ENCODE data around the gene ZNG1F. TPM values are rescaled to one million over a fixed set of nuclear protein-coding genes. Genes with fewer than 3 reads are reported as not detected.
"Not testable (repeated sequence)": the region's sequence is repeated elsewhere in the genome, so short reads cannot be mapped to it uniquely, and the experiment has no call there.

The ZNG1F gene
- polyA plus RNA-seq (ENCODE audit: insufficient read length in 4 of 4): 10 to 100 TPM; 16.1 to 28.2 (median 17.1) TPM

DNA sequence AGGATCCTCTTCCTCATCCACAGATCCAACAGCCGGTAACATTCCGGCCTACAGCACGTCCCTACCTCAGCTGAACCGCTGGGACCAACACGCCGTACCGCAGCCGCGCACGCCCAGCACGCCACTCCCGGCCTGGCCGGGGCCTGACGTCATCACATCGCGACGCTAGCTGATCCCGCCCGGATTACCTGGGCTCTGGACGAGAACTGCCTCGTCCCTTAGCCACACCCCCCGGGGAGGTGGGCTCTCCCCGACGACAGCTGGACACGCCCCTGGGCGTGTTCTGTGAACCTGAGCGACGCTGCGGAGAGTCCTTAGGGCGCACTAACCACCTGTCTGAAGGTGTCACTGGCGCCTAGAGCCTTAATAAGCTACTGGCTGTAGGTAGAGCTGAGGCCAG is at the start of gene ZNG1F:
Gene ZNG1F, minus strand, starts transcription at position 101 of the 400 bp plus-strand sequence. Its CDS starts 59 bp downstream, at position 42.
- DNase-seq (ENCODE audit: low read depth in 4 of 4, low spot score in 2 of 4): not testable (repeated sequence)

- DNase-seq (ENCODE audit: low read depth in 4 of 4, low spot score in 2 of 4): not testable (repeated sequence)
Observed at GRCh38 chr9:41237110-41237749, 48.1 kb upstream of the ZNG1F start.

- DNase-seq (ENCODE audit: low read depth in 4 of 4, low spot score in 2 of 4): not testable (repeated sequence)
Observed at GRCh38 chr9:41236486-41237109, 47.5 kb upstream of the ZNG1F start.

- DNase-seq (ENCODE audit: low read depth in 4 of 4, low spot score in 2 of 4): not testable (repeated sequence)
Observed at GRCh38 chr9:41234811-41235805, 46.0 kb upstream of the ZNG1F start.

- not testable (repeated sequence) for DNase-seq (ENCODE audit: low read depth in 4 of 4, low spot score in 2 of 4)
Observed at GRCh38 chr9:41234221-41234620, 45.1 kb upstream of the ZNG1F start.

- not testable (repeated sequence) for DNase-seq (ENCODE audit: low read depth in 4 of 4, low spot score in 2 of 4)
Observed at GRCh38 chr9:41232326-41232725, 43.2 kb upstream of the ZNG1F start.

DNA sequence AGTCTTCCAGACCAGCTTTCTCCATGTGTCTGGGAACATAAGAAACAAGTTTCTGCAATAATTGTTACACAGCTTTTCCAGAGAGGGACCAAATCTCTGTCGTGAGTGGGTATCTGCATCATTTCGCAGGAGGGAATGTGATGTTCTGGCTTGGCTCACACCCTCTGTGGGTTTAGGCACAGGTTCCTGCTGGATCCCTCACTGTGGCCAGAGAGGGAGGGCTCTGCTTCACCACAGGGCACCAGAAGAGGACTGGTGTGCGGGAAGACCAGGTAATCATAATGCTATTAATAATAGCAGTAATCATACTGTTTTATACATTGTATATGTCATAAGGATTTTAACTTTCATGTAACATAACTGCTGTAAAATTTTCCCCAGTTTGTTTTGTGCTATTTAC is 41.3 kb upstream of the ZNG1F start:
- not testable (repeated sequence) for DNase-seq (ENCODE audit: low read depth in 4 of 4, low spot score in 2 of 4)

GRCh38 chr9:41229408-41230401 is 40.6 kb upstream of the ZNG1F start:
- no peak for DNase-seq (ENCODE audit: low read depth in 4 of 4, low spot score in 2 of 4)

DNA sequence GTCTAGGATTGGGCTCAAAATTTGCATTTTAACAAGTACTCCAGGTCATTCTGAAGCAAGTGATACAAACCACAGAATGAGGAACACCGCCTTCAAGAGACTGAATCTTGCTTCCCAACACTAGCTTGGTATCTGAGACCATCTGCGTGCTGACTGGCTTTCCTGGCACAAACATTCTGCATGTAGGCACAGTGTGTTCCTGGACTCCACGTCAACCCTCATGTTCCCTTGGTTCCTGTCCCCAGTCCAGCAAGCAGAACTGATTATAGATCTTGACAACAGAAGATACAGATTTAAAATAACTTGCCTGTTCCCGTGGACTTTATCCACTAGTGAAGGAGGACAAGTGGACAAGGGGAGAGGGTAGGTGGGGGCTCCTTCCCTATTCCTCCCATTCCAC is 30.7 kb upstream of the ZNG1F start:
- not testable (repeated sequence) for DNase-seq (ENCODE audit: low read depth in 4 of 4, low spot score in 2 of 4)

GRCh38 chr9:41188439-41188838 is 678 bp downstream of the ZNG1F start:
- DNase-seq (ENCODE audit: low read depth in 4 of 4, low spot score in 2 of 4): not testable (repeated sequence)

DNA sequence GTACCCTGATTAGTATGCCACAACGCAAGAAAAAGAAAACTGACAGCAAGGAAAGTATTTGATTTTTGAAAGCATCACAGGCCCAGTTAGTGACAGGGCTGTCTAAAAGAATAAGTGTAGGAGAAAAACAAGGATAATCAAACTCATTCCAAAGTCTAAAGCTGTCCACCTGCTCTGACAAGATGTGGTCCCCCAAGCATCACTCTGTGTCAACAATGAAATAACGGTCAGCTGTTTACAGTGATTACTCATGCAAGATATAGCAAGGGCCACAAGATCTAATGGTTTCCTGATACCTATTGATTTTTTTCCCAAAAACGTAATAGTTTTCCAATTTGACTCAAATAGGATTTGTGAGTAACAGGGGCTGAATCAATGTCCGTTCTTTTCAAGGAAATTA is 14.1 kb downstream of the ZNG1F start:
- not testable (repeated sequence) for DNase-seq (ENCODE audit: low read depth in 4 of 4, low spot score in 2 of 4)

DNA sequence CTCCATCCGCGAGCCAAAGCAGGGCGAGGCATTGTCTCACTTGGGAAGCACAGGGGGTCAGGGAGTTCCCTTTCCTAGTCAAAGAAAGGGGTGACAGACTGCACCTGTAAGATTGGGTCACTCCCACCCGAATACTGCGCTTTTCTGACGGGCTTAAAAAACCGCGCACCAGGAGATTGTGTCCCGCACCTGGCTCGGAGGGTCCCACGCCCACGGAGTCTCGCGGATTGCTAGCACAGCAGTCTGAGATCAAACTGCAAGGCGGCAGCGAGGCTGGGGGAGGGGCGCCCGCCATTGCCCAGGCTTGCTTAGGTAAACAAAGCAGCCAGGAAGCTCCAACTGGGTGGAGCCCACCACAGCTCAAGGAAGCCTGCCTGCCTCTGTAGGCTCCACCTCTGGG is 39.0 kb downstream of the ZNG1F start:
- not testable (repeated sequence) for DNase-seq (ENCODE audit: low read depth in 4 of 4, low spot score in 2 of 4)

GRCh38 chr9:41141878-41142277 is 47.2 kb downstream of the ZNG1F start:
- not testable (repeated sequence) for DNase-seq (ENCODE audit: low read depth in 4 of 4, low spot score in 2 of 4)

- not testable (repeated sequence) for DNase-seq (ENCODE audit: low read depth in 4 of 4, low spot score in 2 of 4)
Observed at GRCh38 chr9:41128581-41128980, 60.5 kb downstream of the ZNG1F start, which contains the start of gene FOXD4L6. Gene FOXD4L6 (minus strand): TSS chr9:41128681. CDS start chr9:41128383, 298 bp downstream.

- not testable (repeated sequence) for DNase-seq (ENCODE audit: low read depth in 4 of 4, low spot score in 2 of 4)
Observed at GRCh38 chr9:41126746-41127446, 62.2 kb downstream of the ZNG1F start.

- not testable (repeated sequence) for DNase-seq (ENCODE audit: low read depth in 4 of 4, low spot score in 2 of 4)
Observed at GRCh38 chr9:41125936-41126335, 63.2 kb downstream of the ZNG1F start.

DNA sequence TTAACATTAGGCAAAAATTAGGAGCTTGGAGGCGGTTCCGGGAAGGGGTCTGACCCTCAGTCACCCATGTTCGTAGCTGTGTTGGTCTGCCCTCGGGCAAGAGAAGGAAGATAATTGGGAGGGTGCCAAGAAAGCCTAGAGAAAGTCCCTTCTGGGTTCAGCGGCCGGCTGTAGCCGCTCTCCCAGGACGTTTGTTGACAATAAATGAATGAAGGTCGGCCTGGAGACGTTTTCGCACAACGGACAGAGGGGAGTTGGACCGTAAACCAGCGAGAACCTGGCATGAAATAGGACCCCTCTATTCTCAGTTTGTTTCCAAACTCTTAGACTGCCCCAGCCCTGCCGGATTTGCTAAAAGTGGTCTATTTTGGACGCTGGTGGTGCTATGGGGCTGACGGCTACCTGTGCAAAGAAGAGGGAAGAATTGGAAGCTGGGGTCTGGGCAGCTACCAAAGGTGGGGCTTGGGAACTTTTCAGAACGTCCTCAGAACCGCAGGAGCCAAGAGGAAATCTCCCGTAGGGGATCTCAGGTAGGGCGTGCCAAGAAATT is 63.9 kb downstream of the ZNG1F start:
- DNase-seq (ENCODE audit: low read depth in 4 of 4, low spot score in 2 of 4): not testable (repeated sequence)

- not testable (repeated sequence) for DNase-seq (ENCODE audit: low read depth in 4 of 4, low spot score in 2 of 4)
Observed at GRCh38 chr9:41124250-41125108, 64.6 kb downstream of the ZNG1F start.
